BE2C (cell line): ENCODE data around the gene OLFML1.
"Not testable (repeated sequence)": the region's sequence is repeated elsewhere in the genome, so short reads cannot be mapped to it uniquely, and the experiment has no call there.

ENCODE experiments used
- DNase-seq: peaks from one replicate; pipeline ENCODE4 v3.0.0-alpha.2; 2020
- H3K27me3 ChIP-seq: fragments of 250-450 bp; sonication (Bioruptor Pico); 2 replicates; pipeline ENCODE4 v1.5.1; 2020; ENCODE audit warnings: mild to moderate bottlenecking
- H3K36me3 ChIP-seq: fragments of 250-450 bp; sonication (Bioruptor Pico); 2 replicates; pipeline ENCODE4 v1.5.1; 2020; ENCODE audit warnings: mild to moderate bottlenecking
- H3K4me1 ChIP-seq: fragments of 250-450 bp; sonication (Bioruptor Pico); 2 replicates; pipeline ENCODE4 v1.5.1; 2020
- H3K4me3 ChIP-seq: 2 replicates; pipeline ENCODE4 v1.5.1; 2011; ENCODE audit warnings: low read depth, low read length
- H3K9me3 ChIP-seq: fragments of 250-450 bp; sonication (Bioruptor Pico); 2 replicates; pipeline ENCODE4 v1.5.1; 2020
- TF ChIP-seq, protein P1 (sequence below): IDR thresholded peaks from 2 replicates; pipeline ENCODE4 v1.5.1; 2012; ENCODE audit warnings: mild to moderate bottlenecking, low read depth, low read length

Gene OLFML1

DNA sequence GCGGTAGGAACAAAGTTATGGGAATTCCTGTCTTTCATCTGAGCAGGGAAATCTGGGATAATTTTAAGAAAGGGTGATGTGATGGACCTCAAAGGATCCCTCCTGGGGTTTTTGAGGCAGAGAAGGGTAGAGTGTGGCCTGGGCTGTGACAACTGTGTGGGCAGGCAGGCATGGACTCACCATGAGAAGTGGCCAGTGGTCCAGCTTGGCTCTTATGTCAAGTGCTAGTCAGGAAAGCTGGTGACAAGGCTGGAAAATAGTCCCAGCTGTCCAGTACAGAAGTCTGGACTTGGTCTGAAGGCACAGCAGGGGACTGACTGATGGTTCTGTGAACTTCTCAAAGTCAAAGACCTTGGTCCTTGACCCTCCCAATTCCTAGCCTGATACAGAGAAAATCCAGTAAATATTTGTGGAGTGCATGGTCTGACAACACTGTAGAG, 30.2 kb downstream of the OLFML1 start:
- peaks cover 6% of the 10 kb centered on the region; the same call in 1 of the 2 replicates for H3K27me3 ChIP-seq
- H3K9me3 ChIP-seq: no peaks in the 10 kb centered on the region
- H3K4me3 ChIP-seq: no peak overlapping the region
- DNase-seq: no peak
- H3K36me3 ChIP-seq: no peaks in the 10 kb centered on the region
- H3K4me1 ChIP-seq: no peaks in the 10 kb centered on the region
- TF ChIP-seq, protein P1, sequence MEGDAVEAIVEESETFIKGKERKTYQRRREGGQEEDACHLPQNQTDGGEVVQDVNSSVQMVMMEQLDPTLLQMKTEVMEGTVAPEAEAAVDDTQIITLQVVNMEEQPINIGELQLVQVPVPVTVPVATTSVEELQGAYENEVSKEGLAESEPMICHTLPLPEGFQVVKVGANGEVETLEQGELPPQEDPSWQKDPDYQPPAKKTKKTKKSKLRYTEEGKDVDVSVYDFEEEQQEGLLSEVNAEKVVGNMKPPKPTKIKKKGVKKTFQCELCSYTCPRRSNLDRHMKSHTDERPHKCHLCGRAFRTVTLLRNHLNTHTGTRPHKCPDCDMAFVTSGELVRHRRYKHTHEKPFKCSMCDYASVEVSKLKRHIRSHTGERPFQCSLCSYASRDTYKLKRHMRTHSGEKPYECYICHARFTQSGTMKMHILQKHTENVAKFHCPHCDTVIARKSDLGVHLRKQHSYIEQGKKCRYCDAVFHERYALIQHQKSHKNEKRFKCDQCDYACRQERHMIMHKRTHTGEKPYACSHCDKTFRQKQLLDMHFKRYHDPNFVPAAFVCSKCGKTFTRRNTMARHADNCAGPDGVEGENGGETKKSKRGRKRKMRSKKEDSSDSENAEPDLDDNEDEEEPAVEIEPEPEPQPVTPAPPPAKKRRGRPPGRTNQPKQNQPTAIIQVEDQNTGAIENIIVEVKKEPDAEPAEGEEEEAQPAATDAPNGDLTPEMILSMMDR: no peak

DNA sequence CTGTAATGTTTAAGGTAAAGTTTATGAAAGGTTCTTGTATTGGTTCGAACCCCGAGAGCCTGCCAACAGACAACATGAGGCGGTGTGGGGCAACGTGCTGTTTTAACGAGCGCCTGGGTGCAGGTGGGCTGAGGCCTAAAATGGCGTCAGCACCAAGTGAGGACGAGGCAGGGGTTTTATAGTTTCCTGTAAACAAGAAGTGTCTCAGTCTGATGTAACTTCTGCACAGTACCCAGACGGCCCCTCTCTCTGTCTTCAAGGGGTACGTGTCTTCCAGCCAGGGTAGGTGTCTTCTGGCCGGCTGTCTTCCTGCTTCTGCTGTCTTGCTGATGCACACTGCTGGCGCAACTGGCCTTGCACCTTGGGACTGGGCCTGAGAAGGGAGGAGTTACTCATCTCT, 31.2 kb downstream of the OLFML1 start:
- H3K36me3 ChIP-seq: no peaks in the 10 kb centered on the region
- no peak overlapping the region for H3K4me3 ChIP-seq
- DNase-seq: no peak
- TF ChIP-seq, protein P1: no peak
- no peaks in the 10 kb centered on the region for H3K4me1 ChIP-seq
- no peaks in the 10 kb centered on the region for H3K9me3 ChIP-seq
- peaks cover 6% of the 10 kb centered on the region; the same call in 1 of the 2 replicates for H3K27me3 ChIP-seq

DNA sequence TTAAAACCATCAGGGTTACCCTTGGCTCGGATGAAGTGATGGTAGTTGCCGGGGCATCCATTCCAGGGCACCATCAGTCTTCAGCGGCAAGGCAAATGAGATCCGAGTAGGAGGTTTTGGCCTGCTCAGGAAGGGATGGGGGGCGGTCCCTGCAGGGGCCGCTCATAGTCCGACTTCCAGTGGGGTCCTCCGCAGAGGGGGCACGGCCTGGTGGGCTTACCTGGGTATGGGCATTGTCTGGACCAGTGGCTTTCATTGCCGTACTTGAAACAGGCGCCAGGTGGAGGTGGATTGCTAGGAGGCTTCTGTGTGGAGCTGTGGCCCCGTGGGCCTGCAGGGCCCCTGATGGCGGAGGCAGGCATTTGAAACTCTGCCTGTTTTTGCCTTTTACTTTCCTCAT, 32.4 kb downstream of the OLFML1 start:
- not testable (repeated sequence) for H3K27me3 ChIP-seq, DNase-seq, H3K4me1 ChIP-seq, H3K36me3 ChIP-seq, H3K4me3 ChIP-seq, H3K9me3 ChIP-seq

DNA sequence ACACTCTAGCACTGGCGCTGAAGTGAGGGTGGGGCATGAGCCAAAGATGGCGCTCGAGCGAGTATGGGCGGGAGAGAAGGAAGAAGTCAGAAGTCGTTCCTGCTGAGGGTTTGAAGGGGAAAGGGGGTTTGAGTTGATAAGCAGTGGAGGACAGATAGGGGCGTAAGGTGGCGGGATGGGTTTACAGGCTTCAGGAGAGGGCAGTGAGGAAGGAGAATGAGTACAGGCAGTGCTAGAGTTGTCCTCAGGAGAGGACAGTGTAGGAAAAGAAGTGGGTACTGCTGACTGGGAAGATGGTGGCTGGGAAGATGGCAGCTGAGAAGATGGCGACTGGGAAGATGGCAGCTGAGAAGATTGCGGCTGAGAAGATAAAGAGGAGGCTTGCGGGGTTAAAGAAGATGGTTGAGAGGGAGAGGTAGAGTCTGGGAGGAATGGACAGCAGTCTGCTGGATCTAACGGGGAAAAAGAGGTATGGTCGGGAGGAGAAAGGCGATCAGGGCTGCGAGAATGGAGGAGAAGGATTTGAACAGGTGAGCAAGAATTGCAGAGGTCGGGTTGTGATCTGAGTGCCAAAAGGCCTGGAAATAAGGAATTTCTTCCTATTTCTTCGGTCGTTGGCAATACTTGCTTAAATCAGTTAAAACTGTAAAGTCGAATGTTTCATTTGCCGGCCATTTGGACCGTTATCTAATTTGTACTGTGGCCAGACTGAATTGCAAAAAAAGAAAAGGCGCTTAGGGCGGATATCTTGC, 33.7 kb downstream of the OLFML1 start:
- no peak for DNase-seq
- H3K36me3 ChIP-seq: no peaks in the 10 kb centered on the region
- peaks cover 4% of the 10 kb centered on the region; the same call in 1 of the 2 replicates for H3K27me3 ChIP-seq
- H3K9me3 ChIP-seq: no peaks in the 10 kb centered on the region
- H3K4me3 ChIP-seq: no peak overlapping the region
- H3K4me1 ChIP-seq: no peaks in the 10 kb centered on the region
- TF ChIP-seq, protein P1: no peak

DNA sequence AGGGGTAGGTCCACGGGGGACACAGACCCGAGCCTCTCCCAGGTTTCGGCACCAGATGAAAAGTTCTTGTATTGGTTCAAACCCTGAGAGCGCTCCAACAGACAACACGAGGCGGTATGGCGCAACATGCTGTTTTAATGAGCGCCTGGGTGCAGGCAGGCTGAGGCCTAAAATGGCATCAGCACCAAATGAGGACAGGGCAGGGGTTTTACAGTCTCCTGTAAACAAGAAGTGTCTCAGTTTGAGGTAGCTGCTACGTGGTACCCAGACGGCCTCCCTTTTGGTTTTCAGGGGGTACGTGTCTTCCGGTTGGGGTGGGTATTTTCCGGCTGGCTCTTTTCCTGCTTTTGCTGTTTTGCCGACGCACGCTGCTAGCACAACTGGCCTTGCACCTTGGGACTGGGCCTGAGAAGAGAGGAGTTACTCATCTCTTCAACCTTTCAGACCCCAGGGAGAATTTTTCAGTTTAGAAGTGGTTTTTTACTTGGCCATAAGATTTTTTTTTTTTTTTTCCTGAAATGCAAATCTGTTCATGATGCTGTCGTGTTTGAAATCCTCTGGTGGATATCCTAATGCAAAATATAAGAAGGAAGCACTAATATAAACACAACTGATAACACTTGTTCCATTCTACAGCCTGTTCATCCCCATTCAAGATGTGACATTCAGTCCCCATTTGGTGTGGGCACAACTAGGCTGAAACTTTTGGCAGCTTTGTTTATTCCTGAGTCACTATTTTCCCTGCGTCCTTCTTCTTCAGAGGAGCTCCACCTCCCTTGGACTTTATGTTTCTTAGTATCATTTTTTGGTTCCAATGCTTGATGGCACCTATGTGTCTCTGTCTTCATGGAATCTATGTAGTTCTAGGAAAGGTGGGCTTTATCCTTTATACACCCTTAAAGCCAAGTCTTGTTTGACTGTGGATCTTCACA, 35.0 kb downstream of the OLFML1 start:
- no peak for DNase-seq
- H3K4me3 ChIP-seq: no peak overlapping the region
- no peaks in the 10 kb centered on the region for H3K27me3 ChIP-seq
- no peaks in the 10 kb centered on the region for H3K36me3 ChIP-seq
- H3K9me3 ChIP-seq: no peaks in the 10 kb centered on the region
- TF ChIP-seq, protein P1: no peak
- no peaks in the 10 kb centered on the region for H3K4me1 ChIP-seq

DNA sequence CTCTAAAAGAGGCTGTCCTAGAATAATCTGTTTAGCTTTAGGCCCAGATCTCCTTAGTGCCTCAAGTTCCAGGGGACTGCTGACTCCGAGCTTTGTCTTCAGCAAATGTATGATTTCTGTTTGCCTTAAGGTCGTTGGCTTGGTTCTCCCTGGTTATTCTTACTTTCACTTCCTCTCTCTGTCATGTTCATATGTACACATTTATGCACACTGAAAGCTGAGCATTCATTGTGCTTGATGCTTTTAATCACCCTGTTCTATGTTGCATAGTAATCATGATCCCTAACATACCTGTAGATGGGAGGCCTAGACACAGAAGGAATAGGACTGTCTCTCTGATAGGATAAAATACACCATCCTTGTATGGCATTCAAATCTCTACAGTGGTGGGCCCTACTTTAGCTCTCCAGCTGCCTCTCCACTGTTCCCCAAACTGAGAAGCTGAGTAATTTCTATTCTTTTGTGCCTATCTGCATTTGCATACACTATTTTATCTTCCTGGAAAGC, 35.7 kb downstream of the OLFML1 start:
- TF ChIP-seq, protein P1: no peak
- no peaks in the 10 kb centered on the region for H3K27me3 ChIP-seq
- no peaks in the 10 kb centered on the region for H3K9me3 ChIP-seq
- H3K4me3 ChIP-seq: no peak overlapping the region
- no peaks in the 10 kb centered on the region for H3K36me3 ChIP-seq
- H3K4me1 ChIP-seq: no peaks in the 10 kb centered on the region
- no peak for DNase-seq
